NCI-H446 treated with DMSO at 0.1 percent for 48 hours (cell line): ENCODE data around the gene RAB11FIP4.

Experiments
- DNase-seq: peaks from one replicate; lab custom pipeline; 2025; lab: John Stamatoyannopoulos, UW

The RAB11FIP4 gene

GRCh38 chr17:31549525-31550388 lies 158.3 kb downstream of the RAB11FIP4 start:
- peak; percentile 74 for DNase-seq

DNA sequence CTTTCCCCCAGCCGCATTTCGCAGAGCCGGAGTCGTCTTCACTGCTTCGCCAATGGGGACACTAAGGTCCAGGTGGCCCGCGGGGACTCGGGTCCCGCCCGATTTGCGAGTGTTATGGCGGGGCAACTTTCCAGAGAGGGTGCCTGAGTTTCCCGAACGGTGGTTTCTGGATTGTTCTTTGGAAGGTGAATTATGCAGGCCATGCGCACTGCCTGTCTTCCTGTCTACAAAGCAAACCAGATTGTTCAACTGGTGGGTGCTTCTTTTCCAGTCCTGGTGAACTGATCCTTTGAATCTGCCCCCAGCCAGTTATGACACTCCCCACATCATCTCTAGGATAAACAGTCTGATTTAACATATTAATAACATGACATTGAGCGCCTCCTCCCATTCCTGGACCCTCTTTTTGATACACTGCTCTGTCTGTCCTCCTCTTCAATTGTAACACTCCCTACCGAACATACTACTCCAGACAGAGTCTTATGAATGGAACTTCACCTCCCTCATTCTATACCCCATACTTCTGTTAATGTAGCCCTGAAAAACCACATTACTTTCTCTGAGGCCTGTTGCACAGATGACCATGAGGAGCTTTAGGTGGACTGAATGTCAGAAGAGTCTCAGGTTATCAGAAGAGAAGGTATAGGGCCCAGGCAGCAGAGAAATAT lies 159.0 kb downstream of the RAB11FIP4 start:
- no peak for DNase-seq

DNA sequence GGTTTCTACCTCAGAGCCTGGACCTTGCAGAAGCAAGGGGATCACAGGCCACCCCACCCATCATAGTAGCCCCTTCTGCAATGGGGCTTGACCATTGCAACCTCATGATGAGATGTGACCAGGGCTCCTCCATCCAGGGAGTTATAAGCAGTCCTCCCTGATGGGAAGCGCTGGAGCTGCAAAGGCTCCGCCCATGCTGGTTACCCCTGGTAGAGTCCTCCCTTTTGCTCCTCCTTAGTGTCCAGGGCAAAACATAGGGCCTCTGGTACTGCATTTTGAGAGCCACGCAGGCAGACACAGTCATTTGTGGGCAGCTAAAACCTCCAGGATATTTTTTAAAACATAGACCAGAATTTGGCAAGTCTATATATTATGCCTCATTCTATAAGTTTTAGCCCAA lies 161.1 kb downstream of the RAB11FIP4 start:
- no peak for DNase-seq

GRCh38 chr17:31553506-31553905 lies 162.0 kb downstream of the RAB11FIP4 start:
- DNase-seq = no peak

- DNase-seq = no peak
These were observed 163.5 kb downstream of the RAB11FIP4 start for GRCh38 chr17:31554930-31555329.

DNA sequence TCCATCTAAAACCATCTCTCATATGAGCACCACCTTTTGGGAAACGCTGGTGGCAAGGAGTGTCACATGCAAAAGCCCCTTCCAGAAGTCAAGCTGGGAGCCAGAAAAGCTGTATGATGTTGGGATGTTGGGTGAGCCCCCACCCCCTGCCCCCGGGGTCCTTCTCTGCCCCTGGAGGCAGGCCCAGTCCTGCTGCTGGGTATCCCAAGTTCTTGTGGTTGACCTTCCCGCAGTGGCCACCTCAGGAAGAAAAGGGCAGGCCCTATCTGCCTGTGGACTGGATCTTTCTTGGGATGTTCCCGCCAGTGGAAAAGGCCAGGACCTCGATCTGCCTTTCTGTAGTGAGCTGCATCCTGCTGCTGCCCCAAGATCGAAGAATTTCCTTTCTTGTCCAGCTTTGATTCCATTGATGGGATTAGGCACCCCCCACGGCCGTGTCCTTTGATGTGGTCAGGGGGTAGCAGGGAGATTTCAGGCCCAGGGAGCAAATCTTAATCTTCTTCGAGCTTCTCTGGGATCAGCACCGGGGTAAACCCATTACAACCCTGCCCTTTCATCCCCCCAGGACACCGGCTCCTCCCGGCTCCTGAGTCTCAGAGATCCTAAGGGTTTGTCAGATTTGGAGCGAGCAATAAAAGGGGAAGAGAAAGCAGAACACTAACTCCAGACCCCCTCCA lies 165.6 kb downstream of the RAB11FIP4 start:
- DNase-seq = no peak

- peak; percentile 24 for DNase-seq
These were observed 167.5 kb downstream of the RAB11FIP4 start for GRCh38 chr17:31558748-31559583.

- no peak for DNase-seq
These were observed 168.4 kb downstream of the RAB11FIP4 start for GRCh38 chr17:31559584-31560501.

DNA sequence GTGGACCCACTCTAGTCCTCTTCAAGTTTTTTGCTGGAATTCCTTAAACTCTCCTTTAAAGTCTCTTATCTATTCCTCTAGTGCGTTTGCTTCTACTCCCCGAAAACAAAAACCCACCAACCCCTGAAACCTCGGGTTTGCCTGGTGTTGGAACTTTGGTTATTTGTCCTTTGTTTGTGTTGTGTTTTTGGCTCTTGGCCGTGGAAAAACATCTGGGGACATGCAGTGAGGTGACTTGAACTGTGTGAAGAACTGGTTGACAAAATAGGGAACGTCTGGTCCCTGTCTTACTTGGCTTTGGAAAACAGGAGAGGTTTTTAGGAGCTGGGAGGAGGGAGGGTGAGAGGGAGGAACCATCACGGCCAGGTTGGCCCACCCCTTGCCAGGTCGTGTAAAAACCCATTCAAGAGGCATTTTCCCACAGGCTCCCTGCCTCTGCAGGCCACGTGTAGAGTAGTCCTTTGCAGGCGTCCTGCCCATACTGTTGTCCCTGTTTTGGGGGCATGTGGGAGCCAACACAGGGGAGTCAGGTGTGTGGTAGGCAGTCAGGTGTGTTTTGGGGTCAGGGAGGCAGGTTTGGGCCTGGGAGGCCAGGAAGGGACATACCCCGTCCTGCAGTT lies 169.3 kb downstream of the RAB11FIP4 start:
- no peak for DNase-seq

GRCh38 chr17:31561469-31562375 lies 170.2 kb downstream of the RAB11FIP4 start:
- no peak for DNase-seq

DNA sequence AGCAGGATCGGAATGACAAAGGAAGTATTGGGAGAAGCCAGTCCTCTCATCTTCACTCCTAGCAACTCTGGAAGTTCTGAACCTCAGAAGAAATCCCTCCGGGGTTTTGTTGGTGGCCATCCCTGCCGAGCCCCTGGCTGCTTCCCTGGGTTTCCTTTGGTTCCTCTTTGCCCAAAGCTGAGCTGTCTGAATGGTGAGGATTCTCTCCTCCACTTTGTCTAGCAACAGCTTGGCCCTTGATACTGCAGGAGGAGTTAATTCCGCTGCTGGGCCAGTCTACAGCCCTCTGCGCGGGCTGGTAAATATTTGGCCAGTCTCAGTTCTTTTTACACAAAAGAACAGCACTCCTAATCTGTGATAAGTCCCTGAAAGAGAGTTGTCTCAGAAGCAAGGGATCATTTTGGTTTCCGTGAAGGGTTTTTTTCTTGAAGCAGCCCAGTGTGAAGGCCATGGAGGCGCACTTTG lies 170.9 kb downstream of the RAB11FIP4 start:
- no peak for DNase-seq

- DNase-seq = no peak
These were observed 172.8 kb downstream of the RAB11FIP4 start for GRCh38 chr17:31564291-31564690.

DNA sequence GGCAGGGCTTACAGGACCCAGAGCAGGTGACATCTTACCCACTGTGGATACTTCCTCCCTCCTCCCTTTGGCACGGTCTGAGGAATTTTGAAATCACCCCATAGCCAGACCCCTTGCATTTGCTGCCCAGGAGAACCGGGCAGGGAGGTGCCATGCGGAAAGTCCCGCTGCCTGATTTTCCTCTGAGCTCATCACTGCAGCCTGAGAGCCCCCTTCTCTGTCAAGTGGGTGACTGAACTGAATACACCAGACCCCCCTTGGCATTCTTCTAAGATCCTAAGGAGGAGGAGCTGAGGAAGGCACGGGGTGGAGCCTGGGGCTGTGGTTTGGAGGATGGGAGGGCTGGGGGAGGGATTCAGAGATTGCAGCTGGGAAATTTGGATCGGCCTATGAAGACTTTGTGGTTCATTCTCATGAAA lies 173.4 kb downstream of the RAB11FIP4 start:
- no peak for DNase-seq

- DNase-seq = no peak
These were observed 174.2 kb downstream of the RAB11FIP4 start for GRCh38 chr17:31565652-31566051.

- no peak for DNase-seq
These were observed 174.9 kb downstream of the RAB11FIP4 start for GRCh38 chr17:31566247-31566991.

GRCh38 chr17:31566992-31567373 lies 175.5 kb downstream of the RAB11FIP4 start:
- no peak for DNase-seq

GRCh38 chr17:31568121-31568520 lies 176.6 kb downstream of the RAB11FIP4 start:
- no peak for DNase-seq

- DNase-seq = no peak
These were observed 177.1 kb downstream of the RAB11FIP4 start for GRCh38 chr17:31568539-31568938.
